ENCODE measurements around the gene ZNF410.
A peak's percentile ranks its signal among the peaks of the same experiment; 100 is the strongest.

ZNF410 gene

GRCh38 chr14:73877790-73878189 is 8.9 kb upstream of the ZNF410 start:
- no peak overlapping the region for H3K4me3 ChIP-seq
- H3K9me3 ChIP-seq, result no peaks in the 10 kb centered on the region
- H3K36me3 ChIP-seq, result peaks cover 0 to 7% (median 0%) of the 10 kb centered on the region in 3 donors
- no peak for DNase-seq
- no peaks in the 10 kb centered on the region for H3K27me3 ChIP-seq
- TF ChIP-seq CTCF (IDR thresholded peaks at IDR 0.05), result no peak
- intact Hi-C loops (cut with DNase I; ENCODE audit: low total_unique reads), result no loop called here
- no peaks in the 10 kb centered on the region for H3K4me1 ChIP-seq
- H3K27ac ChIP-seq, result no peak overlapping the region

- H3K27me3 ChIP-seq, result no peaks in the 10 kb centered on the region
Observed at GRCh38 chr14:73878436-73878835, 8.2 kb upstream of the ZNF410 start.

GRCh38 chr14:73879027-73879426 is 7.6 kb upstream of the ZNF410 start:
- Histone ChIP-seq H3K4me3 (no peak overlapping the region), H3K9me3 (no peaks in the 10 kb centered on the region), H3K27ac (no peak overlapping the region), H3K4me1 (no peaks in the 10 kb centered on the region), H3K27me3 (no peaks in the 10 kb centered on the region), H3K36me3 (peaks cover 0 to 7% (median 0%) of the 10 kb centered on the region in 3 donors)
- no peak for DNase-seq
- no peak for TF ChIP-seq CTCF (IDR thresholded peaks at IDR 0.05)
- intact Hi-C loops (cut with DNase I; ENCODE audit: low total_unique reads), result no loop called here

More at GRCh38 chr14:73878436-73878835, 8.2 kb upstream of the ZNF410 start:
- H3K27ac ChIP-seq, result no peak overlapping the region
- no peaks in the 10 kb centered on the region for H3K9me3 ChIP-seq
- H3K4me1 ChIP-seq, result no peaks in the 10 kb centered on the region
- H3K36me3 ChIP-seq, result peaks cover 0 to 7% (median 0%) of the 10 kb centered on the region in 3 donors
- DNase-seq, result no peak
- no peak overlapping the region for H3K4me3 ChIP-seq
- TF ChIP-seq CTCF (IDR thresholded peaks at IDR 0.05), result no peak
- intact Hi-C loops (cut with DNase I; ENCODE audit: low total_unique reads), result no loop called here

GRCh38 chr14:73884438-73885190 is 2.0 kb upstream of the ZNF410 start:
- Histone ChIP-seq H3K27me3 (no peaks in the 10 kb centered on the region), H3K9me3 (no peaks in the 10 kb centered on the region), H3K4me3 (no peak overlapping the region), H3K27ac (peak overlapping the region; percentile 24 to 93), H3K4me1 (peaks cover 0 to 33% (median 23%) of the 10 kb centered on the region in 4 donors), H3K36me3 (no peaks in the 10 kb centered on the region)
- TF ChIP-seq CTCF (IDR thresholded peaks at IDR 0.05), result no peak
- intact Hi-C loops (cut with DNase I; ENCODE audit: low total_unique reads), result loop anchor here (5.0 kb wide), 1 partner anchor 167 kb away; no protein-coding TSS in a partner anchor
- no peak for DNase-seq

GRCh38 chr14:73887318-73887616 is 608 bp downstream of the ZNF410 start:
- no peak for TF ChIP-seq CTCF (IDR thresholded peaks at IDR 0.05)
- intact Hi-C loops (cut with DNase I; ENCODE audit: low total_unique reads), result loop anchor here (2.0 to 5.0 kb wide), 2 partner anchors 36 to 170 kb away; partner anchors contain the start of gene PTGR2
- peak overlapping the region; percentile 93 to 95 for H3K27ac ChIP-seq
- H3K9me3 ChIP-seq, result no peaks in the 10 kb centered on the region
- DNase-seq, result no peak
- no peaks in the 10 kb centered on the region for H3K27me3 ChIP-seq
- no peaks in the 10 kb centered on the region for H3K36me3 ChIP-seq
- peak overlapping the region; percentile 74 to 98 for H3K4me3 ChIP-seq
- peaks cover 0 to 33% (median 23%) of the 10 kb centered on the region in 4 donors for H3K4me1 ChIP-seq

Data from tibial artery (tissue), 4 donors.